HepG2 (cell line): ENCODE data around the gene ALDOA. TPM values are rescaled to one million over a fixed set of nuclear protein-coding genes. Genes with fewer than 3 reads are reported as not detected.

Experiments used
- HMG20B ChIP-seq: conservative IDR thresholded peaks from 2 replicates; pipeline ENCODE4 v1.6.1; 2016; ENCODE audit warnings: missing genetic modification reagents, missing compliant biosample characterization
- KMT2A ChIP-seq: sonication (generic); formaldehyde crosslinking; IDR thresholded peaks from 2 replicates; pipeline ENCODE4 v1.4.0; 2020; ENCODE audit warnings: missing genetic modification reagents
- MEIS1 ChIP-seq: sonication (generic); formaldehyde crosslinking; IDR thresholded peaks from 2 replicates; pipeline ENCODE4 v1.9.0; 2021; ENCODE audit warnings: mild to moderate bottlenecking, missing genetic modification reagents, moderate library complexity, borderline replicate concordance
- MXD4 ChIP-seq: IDR thresholded peaks from 2 replicates; pipeline ENCODE4 v1.6.1; 2016; ENCODE audit warnings: mild to moderate bottlenecking, missing biosample characterization, missing genetic modification reagents
- MYNN ChIP-seq: sonication (generic); formaldehyde crosslinking; IDR thresholded peaks from 2 replicates; pipeline ENCODE4 v1.4.0; 2020; ENCODE audit warnings: mild to moderate bottlenecking, low read depth, missing genetic modification reagents
- POLR2AphosphoS2 ChIP-seq: IDR thresholded peaks from 2 replicates; pipeline ENCODE4 v1.6.1; 2011; ENCODE audit warnings: low read depth, low read length, improper control_type of control experiment
- POLR2AphosphoS5 ChIP-seq: IDR thresholded peaks from 2 replicates; pipeline ENCODE4 v1.6.1; 2012; ENCODE audit warnings: low read depth, low read length
- SATB2 ChIP-seq: sonication (generic); formaldehyde crosslinking; IDR thresholded peaks from 2 replicates; pipeline ENCODE4 v1.5.0; 2020; ENCODE audit warnings: missing genetic modification reagents
- SYNCRIP ChIP-seq: fragments of 200-400 bp; formaldehyde crosslinking; IDR thresholded peaks from 2 replicates; pipeline ENCODE4 v1.6.1; 2018; ENCODE audit warnings: mild to moderate bottlenecking, low read depth, low read length; ENCODE audit not compliant: insufficient read depth
- YEATS4 ChIP-seq: sonication (generic); formaldehyde crosslinking; IDR thresholded peaks from 2 replicates; pipeline ENCODE4 v1.4.0; 2020; ENCODE audit warnings: missing genetic modification reagents, borderline replicate concordance
- ZFY ChIP-seq: sonication (generic); formaldehyde crosslinking; IDR thresholded peaks from 2 replicates; pipeline ENCODE4 v1.4.0; 2020; ENCODE audit warnings: missing genetic modification reagents
- ZNF260 ChIP-seq: sonication (generic); formaldehyde crosslinking; IDR thresholded peaks from 2 replicates; pipeline ENCODE4 v1.4.0; 2020; ENCODE audit warnings: missing genetic modification reagents, low read depth, mild to moderate bottlenecking, borderline replicate concordance
- ZNF616 ChIP-seq: sonication (generic); formaldehyde crosslinking; IDR thresholded peaks from 2 replicates; pipeline ENCODE4 v1.5.0; 2020; ENCODE audit warnings: low read depth, mild to moderate bottlenecking, missing genetic modification reagents
- ZNF773 ChIP-seq: sonication (generic); formaldehyde crosslinking; IDR thresholded peaks from 2 replicates; pipeline ENCODE4 v1.4.0; 2020; ENCODE audit warnings: missing genetic modification reagents, borderline replicate concordance
- ZSCAN12 ChIP-seq: sonication (generic); formaldehyde crosslinking; IDR thresholded peaks from 2 replicates; pipeline ENCODE4 v1.9.0; 2021; ENCODE audit warnings: mild to moderate bottlenecking, missing genetic modification reagents
- polyA plus RNA-seq, 8 experiments: library from polyadenylated mRNA; depleted of rRNA in 3 of 8; stranded (reverse) in 7 of 8; unstranded in 1 of 8; fragments of >200 nt; fragmentation: Illumina TruSeq in 4 of 8; extraction: Trizol in 4 of 8; gene quantifications; 2 replicates each; pipeline versions ENCODE4 v1.2.1 to v1.2.3, GENCODE V29; 2011 to 2016; ENCODE audit warnings: low read depth in 4 of 8, missing spikeins in 1 of 8, mixed read lengths in 1 of 8; ENCODE audit not compliant: insufficient read depth in 1 of 8
- total RNA-seq, 5 experiments: library from RNA; depleted of rRNA; stranded (reverse); fragments of >200 nt; fragmentation: Illumina TruSeq; extraction: Trizol; gene quantifications; 2 replicates each; pipeline ENCODE4 v1.2.3, GENCODE V29; 2016; ENCODE audit warnings: low read depth in 1 of 5
- TF ChIP-seq, protein P1 (sequence below): sonication (generic); formaldehyde crosslinking; IDR thresholded peaks from 2 replicates; pipeline ENCODE4 v1.4.0; 2020; ENCODE audit warnings: missing genetic modification reagents
- TF ChIP-seq, protein P2 (sequence below): sonication (generic); formaldehyde crosslinking; IDR thresholded peaks from 2 replicates; pipeline ENCODE4 v1.4.0; 2020; ENCODE audit warnings: mild to moderate bottlenecking, low read depth, missing genetic modification reagents
- TF ChIP-seq, protein P3 (sequence below): sonication (generic); formaldehyde crosslinking; IDR thresholded peaks from 2 replicates; pipeline ENCODE4 v1.8.1; 2023; ENCODE audit warnings: mild to moderate bottlenecking, missing genetic modification reagents
- TF ChIP-seq, protein P4 (sequence below): sonication (generic); formaldehyde crosslinking; conservative IDR thresholded peaks from 2 replicates; pipeline ENCODE4 v1.8.0; 2022; ENCODE audit warnings: missing genetic modification reagents
- TF ChIP-seq, protein P5 (sequence below): sonication (generic); formaldehyde crosslinking; conservative IDR thresholded peaks from 2 replicates; pipeline ENCODE4 v1.4.0; 2020; ENCODE audit warnings: missing genetic modification reagents
- TF ChIP-seq, protein P6 (sequence below): IDR thresholded peaks from 2 replicates; pipeline ENCODE4 v1.6.1; 2016; ENCODE audit warnings: missing compliant biosample characterization, missing genetic modification reagents, borderline replicate concordance

ALDOA gene
- total and polyA plus RNA-seq, 2 of the 13 experiments (the other 11 are each of a cell fraction or from before 2014, with no cell fraction given) = 925 to 1,884 TPM

DNA sequence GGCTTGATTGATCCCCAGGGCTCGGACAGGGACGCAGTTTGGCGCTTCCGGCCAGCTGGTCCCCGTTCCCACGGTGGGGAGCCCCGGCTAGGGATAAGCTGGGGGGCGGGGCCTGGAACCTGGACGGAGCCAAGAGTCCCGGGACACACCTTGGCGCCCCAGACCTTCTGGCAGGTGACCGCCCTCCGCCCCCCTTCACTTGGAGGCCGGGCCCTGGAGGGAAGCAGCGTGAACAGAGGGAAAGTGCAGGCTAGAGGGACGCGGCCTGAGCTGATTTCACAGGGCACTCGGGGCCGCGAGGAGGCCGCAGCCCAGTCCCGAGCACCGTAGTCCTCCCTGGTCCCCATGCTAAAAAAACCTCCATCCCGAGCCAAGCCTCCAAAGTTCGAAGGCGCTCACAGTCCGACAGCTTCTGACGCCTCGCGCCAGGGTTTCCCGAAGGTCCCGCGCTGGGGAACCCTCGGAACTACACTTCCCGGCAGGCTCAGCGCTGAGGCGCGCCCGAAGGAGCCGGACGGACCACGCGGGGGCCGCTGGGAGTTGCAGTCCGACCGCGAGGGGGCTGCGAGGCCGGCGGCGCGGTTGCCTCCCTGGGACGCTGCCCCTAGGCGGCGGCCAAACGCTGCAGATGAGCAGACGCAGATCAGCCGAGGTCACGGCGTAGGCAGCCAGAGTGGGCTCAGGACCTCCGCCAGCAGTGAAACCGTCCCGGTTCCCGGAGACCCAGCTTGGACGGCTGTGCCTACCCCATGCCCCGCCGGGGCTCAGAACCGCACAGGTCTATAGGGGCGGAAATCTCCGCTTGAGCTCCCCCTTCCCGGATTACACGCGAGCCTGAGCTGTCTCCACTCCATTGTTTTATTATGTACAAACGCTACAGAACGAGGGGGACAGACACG lies 26.2 kb downstream of the ALDOA start, which contains the start of gene TBX6 (continued):
- no peak for TF ChIP-seq SYNCRIP
- TF ChIP-seq, protein P1, sequence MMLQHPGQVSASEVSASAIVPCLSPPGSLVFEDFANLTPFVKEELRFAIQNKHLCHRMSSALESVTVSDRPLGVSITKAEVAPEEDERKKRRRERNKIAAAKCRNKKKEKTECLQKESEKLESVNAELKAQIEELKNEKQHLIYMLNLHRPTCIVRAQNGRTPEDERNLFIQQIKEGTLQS (CRISPR knock-in tag) = peak; percentile 38; the same call in 1 of the 2 replicates
- no peak for TF ChIP-seq POLR2AphosphoS2
- peak; percentile 32; the same call in 1 of the 2 replicates for TF ChIP-seq KMT2A (CRISPR knock-in tag)
- TF ChIP-seq, protein P2, sequence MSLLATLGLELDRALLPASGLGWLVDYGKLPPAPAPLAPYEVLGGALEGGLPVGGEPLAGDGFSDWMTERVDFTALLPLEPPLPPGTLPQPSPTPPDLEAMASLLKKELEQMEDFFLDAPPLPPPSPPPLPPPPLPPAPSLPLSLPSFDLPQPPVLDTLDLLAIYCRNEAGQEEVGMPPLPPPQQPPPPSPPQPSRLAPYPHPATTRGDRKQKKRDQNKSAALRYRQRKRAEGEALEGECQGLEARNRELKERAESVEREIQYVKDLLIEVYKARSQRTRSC (CRISPR knock-in tag) = no peak
- TF ChIP-seq ZSCAN12 = peak; percentile 89; the same call in 1 of the 2 replicates
- TF ChIP-seq MYNN (CRISPR knock-in tag) = peak; percentile 16; the same call in 1 of the 2 replicates
- TF ChIP-seq POLR2AphosphoS5 = peak; percentile 67
- TF ChIP-seq ZNF773 = peak; percentile 79; the same call in 1 of the 2 replicates
- TF ChIP-seq, protein P3, sequence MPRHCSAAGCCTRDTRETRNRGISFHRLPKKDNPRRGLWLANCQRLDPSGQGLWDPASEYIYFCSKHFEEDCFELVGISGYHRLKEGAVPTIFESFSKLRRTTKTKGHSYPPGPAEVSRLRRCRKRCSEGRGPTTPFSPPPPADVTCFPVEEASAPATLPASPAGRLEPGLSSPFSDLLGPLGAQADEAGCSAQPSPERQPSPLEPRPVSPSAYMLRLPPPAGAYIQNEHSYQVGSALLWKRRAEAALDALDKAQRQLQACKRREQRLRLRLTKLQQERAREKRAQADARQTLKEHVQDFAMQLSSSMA (CRISPR knock-in tag) = no peak; the same call in 1 of the 2 replicates
- peak; percentile 91 for TF ChIP-seq SATB2 (CRISPR knock-in tag)
- no peak for TF ChIP-seq MEIS1 (CRISPR knock-in tag)
- TF ChIP-seq, protein P4, sequence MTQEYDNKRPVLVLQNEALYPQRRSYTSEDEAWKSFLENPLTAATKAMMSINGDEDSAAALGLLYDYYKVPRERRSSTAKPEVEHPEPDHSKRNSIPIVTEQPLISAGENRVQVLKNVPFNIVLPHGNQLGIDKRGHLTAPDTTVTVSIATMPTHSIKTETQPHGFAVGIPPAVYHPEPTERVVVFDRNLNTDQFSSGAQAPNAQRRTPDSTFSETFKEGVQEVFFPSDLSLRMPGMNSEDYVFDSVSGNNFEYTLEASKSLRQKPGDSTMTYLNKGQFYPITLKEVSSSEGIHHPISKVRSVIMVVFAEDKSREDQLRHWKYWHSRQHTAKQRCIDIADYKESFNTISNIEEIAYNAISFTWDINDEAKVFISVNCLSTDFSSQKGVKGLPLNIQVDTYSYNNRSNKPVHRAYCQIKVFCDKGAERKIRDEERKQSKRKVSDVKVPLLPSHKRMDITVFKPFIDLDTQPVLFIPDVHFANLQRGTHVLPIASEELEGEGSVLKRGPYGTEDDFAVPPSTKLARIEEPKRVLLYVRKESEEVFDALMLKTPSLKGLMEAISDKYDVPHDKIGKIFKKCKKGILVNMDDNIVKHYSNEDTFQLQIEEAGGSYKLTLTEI (CRISPR knock-in tag) = no peak
- TF ChIP-seq ZNF616 = no peak; the same call in 1 of the 2 replicates
- no peak for TF ChIP-seq ZNF260 (CRISPR knock-in tag)
- peak; percentile 36; the same call in 1 of the 2 replicates for TF ChIP-seq MXD4
- peak; percentile 80 for TF ChIP-seq YEATS4 (CRISPR knock-in tag)
- TF ChIP-seq, protein P5, sequence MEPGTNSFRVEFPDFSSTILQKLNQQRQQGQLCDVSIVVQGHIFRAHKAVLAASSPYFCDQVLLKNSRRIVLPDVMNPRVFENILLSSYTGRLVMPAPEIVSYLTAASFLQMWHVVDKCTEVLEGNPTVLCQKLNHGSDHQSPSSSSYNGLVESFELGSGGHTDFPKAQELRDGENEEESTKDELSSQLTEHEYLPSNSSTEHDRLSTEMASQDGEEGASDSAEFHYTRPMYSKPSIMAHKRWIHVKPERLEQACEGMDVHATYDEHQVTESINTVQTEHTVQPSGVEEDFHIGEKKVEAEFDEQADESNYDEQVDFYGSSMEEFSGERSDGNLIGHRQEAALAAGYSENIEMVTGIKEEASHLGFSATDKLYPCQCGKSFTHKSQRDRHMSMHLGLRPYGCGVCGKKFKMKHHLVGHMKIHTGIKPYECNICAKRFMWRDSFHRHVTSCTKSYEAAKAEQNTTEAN (CRISPR knock-in tag) = peak; percentile 63; the same call in 1 of the 2 replicates
- TF ChIP-seq, protein P6, sequence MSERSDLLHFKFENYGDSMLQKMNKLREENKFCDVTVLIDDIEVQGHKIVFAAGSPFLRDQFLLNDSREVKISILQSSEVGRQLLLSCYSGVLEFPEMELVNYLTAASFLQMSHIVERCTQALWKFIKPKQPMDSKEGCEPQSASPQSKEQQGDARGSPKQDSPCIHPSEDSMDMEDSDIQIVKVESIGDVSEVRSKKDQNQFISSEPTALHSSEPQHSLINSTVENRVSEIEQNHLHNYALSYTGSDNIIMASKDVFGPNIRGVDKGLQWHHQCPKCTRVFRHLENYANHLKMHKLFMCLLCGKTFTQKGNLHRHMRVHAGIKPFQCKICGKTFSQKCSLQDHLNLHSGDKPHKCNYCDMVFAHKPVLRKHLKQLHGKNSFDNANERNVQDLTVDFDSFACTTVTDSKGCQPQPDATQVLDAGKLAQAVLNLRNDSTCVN (CRISPR knock-in tag) = peak; percentile 86; the same call in 1 of the 2 replicates
- TF ChIP-seq HMG20B = no peak
- peak; percentile 78 for TF ChIP-seq ZFY (CRISPR knock-in tag)
